B cell (primary cell): ENCODE results near the gene TNF. TPM values are rescaled to one million over a fixed set of nuclear protein-coding genes. Genes with fewer than 3 reads are reported as not detected.
A peak's percentile ranks its signal among the peaks of the same experiment; 100 is the strongest.

ENCODE experiments used
- ATAC-seq: fragments of 200-7000 bp; cut with Tn5 transposase; one replicate; pipeline ENCODE4 v1.10.0; 2021; ENCODE audit warnings: low read depth, mild to moderate bottlenecking, moderate number of reproducible peaks, moderate library complexity
- CTCF ChIA-PET: fragments of 350-600 bp; sonication (Branson Sonifier 250); formaldehyde crosslinking; loops from one replicate; lab custom pipeline; 2021; ENCODE audit warnings: antibody characterized with exemption, inconsistent platforms; lab: Charles Lee
- POLR2A ChIA-PET: fragments of 350-600 bp; sonication (Branson Sonifier 250); formaldehyde crosslinking; loops from one replicate; lab custom pipeline; 2021; ENCODE audit warnings: antibody characterized with exemption; lab: Charles Lee
- DNase-seq: peaks from one replicate; pipeline ENCODE4 v3.0.0; 2013
- H2AFZ ChIP-seq: 2 replicates; pipeline ENCODE4 v1.6.1; 2012; ENCODE audit warnings: mild to moderate bottlenecking, low read depth, low read length; ENCODE audit not compliant: insufficient read depth, poor library complexity, severe bottlenecking
- H3K27ac ChIP-seq, 2 donors: 1 replicate in 1 of 2; 2 replicates in 1 of 2; pipeline ENCODE4 v1.5.1; 2012 to 2013; ENCODE audit warnings: low read length in 2 of 2, mild to moderate bottlenecking in 2 of 2, moderate library complexity in 1 of 2
- H3K27me3 ChIP-seq, 4 experiments: fragments of 200-600 bp in 1 of 4; sonication (generic) in 1 of 4; replicated peaks in 1 of 4; 1 replicate in 2 of 4; 2 replicates in 2 of 4; pipeline versions ENCODE4 v1.6.1 to v1.7.0; 2013 to 2016; ENCODE audit warnings: low read length in 3 of 4, mild to moderate bottlenecking in 2 of 4, mixed read lengths in 1 of 4, moderate library complexity in 1 of 4; ENCODE audit not compliant: insufficient read depth in 4 of 4, control insufficient read depth in 3 of 4; ENCODE audit errors: control extremely low read depth in 1 of 4
- H3K36me3 ChIP-seq, 2 experiments: replicated peaks in 1 of 2; 1 replicate in 1 of 2; 2 replicates in 1 of 2; pipeline versions ENCODE4 v1.6.1 to v1.7.1; 2013; ENCODE audit warnings: low read length in 1 of 2; ENCODE audit not compliant: insufficient read depth in 2 of 2, control insufficient read depth in 1 of 2; ENCODE audit errors: control extremely low read depth in 1 of 2, extremely low read depth in 1 of 2
- H3K4me1 ChIP-seq, 2 donors: fragments of 200-600 bp in 1 of 2; sonication (generic) in 1 of 2; 1 replicate in 1 of 2; 2 replicates in 1 of 2; pipeline versions ENCODE4 v1.5.1 to v1.6.1; 2013 to 2017; ENCODE audit warnings: low read length in 2 of 2; ENCODE audit not compliant: control insufficient read depth in 2 of 2, insufficient read depth in 2 of 2
- H3K4me2 ChIP-seq: replicated peaks from 2 replicates; pipeline ENCODE3; 2012; ENCODE audit warnings: mild to moderate bottlenecking, low read depth, low read length; ENCODE audit not compliant: poor library complexity, severe bottlenecking
- H3K4me3 ChIP-seq, 5 experiments: fragments of 200-600 bp in 1 of 5; sonication (generic) in 1 of 5; 1 replicate in 3 of 5; 2 replicates in 2 of 5; pipeline versions ENCODE4 v1.5.1 to v1.7.0; 2011 to 2016; ENCODE audit warnings: low read length in 4 of 5, mild to moderate bottlenecking in 4 of 5, low read depth in 2 of 5, control low read depth in 1 of 5, moderate library complexity in 1 of 5; ENCODE audit not compliant: insufficient read depth in 1 of 5; ENCODE audit errors: control extremely low read depth in 1 of 5, extremely low read depth in 1 of 5
- H3K79me2 ChIP-seq: fragments of 200-600 bp; sonication (generic); one replicate; pipeline ENCODE4 v1.6.0; 2016; ENCODE audit warnings: low read length; ENCODE audit not compliant: control insufficient read depth, insufficient read depth
- H3K9ac ChIP-seq: fragments of 200-600 bp; sonication (generic); 2 replicates; pipeline ENCODE4 v1.6.1; 2017; ENCODE audit warnings: mild to moderate bottlenecking, low read length, moderate library complexity
- H3K9me3 ChIP-seq, 3 donors: one replicate each; pipeline versions ENCODE4 v1.6.1 to v1.7.1; 2013; ENCODE audit warnings: low read length in 2 of 3; ENCODE audit not compliant: control insufficient read depth in 2 of 3, insufficient read depth in 1 of 3; ENCODE audit errors: control extremely low read depth in 1 of 3
- H4K20me1 ChIP-seq: 2 replicates; pipeline ENCODE4 v1.6.0; 2012; ENCODE audit warnings: mild to moderate bottlenecking, low read length; ENCODE audit not compliant: insufficient read depth, control insufficient read depth, poor library complexity, severe bottlenecking
- H3K27ac Mint-ChIP-seq: one replicate; pipeline ENCODE4 v1.8.0; 2021; ENCODE audit warnings: mixed read lengths
- H3K27me3 Mint-ChIP-seq: one replicate; pipeline ENCODE4 v1.8.0; 2021; ENCODE audit warnings: mixed read lengths
- H3K4me1 Mint-ChIP-seq: one replicate; pipeline ENCODE4 v1.8.0; 2021; ENCODE audit warnings: mixed read lengths
- H3K4me3 Mint-ChIP-seq: one replicate; pipeline ENCODE4 v1.8.0; 2021; ENCODE audit warnings: mixed read lengths
- H3K9me3 Mint-ChIP-seq: one replicate; pipeline ENCODE4 v1.8.0; 2022; ENCODE audit warnings: mixed read lengths; ENCODE audit not compliant: insufficient read depth
- EZH2 ChIP-seq: IDR thresholded peaks from 2 replicates; pipeline ENCODE4 v1.6.1; 2012; ENCODE audit warnings: borderline replicate concordance, low read depth, mild to moderate bottlenecking, moderate library complexity, low read length; ENCODE audit not compliant: insufficient read depth, poor library complexity, severe bottlenecking
- WGBS: methylation state at CpG from one replicate; pipeline ENCODE4 v1.1.5; 2013; ENCODE audit warnings: missing lambda C conversion rate; ENCODE audit not compliant: insufficient coverage; 5-methylcytosine and 5-hydroxymethylcytosine counted together
- intact Hi-C: fragments of 100-400 bp; cut with micrococcal nuclease; formaldehyde crosslinking; loops from one replicate; pipeline ENCODE4 v1.10.0; 2022
- polyA plus RNA-seq: library from polyadenylated mRNA; depleted of rRNA; stranded (reverse); fragments of >200 nt; gene quantifications from 2 replicates; pipeline ENCODE4 v1.2.3, GENCODE V29; 2012
- total RNA-seq, 2 donors: library from RNA; stranded (reverse); fragments of 120-200 nt in 1 of 2; gene quantifications; 1 replicate in 1 of 2; 2 replicates in 1 of 2; pipeline versions ENCODE4 v1.2.3 to v1.2.4, GENCODE V29; 2013 to 2022
- TF ChIP-seq, protein P1 (sequence below): fragments of 200-600 bp; IDR thresholded peaks from one replicate; pipeline ENCODE4 v1.8.0; 2022; ENCODE audit warnings: antibody characterized with exemption, mild to moderate bottlenecking

TNF gene
- total and polyA plus RNA-seq, 2 donors (not counting 1 experiment from before 2014, with no cell fraction given) = 21.9 to 22.2 TPM

DNA sequence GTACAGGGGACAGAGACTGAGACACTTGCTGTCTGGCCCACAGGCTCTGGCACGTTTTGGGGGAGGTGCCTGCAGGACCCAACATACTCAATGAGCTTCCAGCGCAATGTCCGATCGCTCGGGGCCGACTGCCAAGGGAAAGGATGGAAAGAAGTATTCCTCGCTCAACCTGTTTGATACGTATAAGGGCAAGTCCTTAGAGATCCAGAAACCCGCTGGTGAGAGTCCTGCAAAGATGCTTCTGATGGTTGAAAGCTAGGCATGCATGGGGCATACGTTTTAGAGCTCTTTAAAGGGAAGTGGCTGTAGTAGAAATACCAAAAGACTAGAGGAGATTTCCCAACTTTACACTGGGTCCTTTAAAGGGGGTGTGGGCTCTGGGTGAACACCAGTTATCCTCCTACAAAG lies 47.3 kb downstream of the TNF start:
- H3K27ac ChIP-seq = no peak overlapping the region

DNA sequence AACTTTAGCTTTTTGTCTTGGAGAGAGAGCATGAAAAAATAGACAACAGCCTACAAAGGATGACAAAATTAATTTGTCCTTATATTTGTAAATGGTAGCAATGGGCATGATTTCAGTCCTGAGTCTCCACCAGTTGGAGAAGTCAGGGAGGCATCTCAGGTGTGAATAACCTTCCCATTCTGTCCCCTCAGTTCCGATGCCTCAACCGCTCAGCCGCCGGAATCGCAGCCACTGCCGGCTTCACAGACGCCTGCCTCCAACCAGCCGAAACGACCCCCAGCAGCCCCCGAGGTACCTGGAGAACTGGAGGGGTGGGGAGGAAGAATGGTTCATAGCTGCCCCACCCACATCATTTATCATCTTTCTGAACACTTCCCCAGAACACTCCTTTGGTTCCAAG lies 48.7 kb downstream of the TNF start:
- Histone ChIP-seq H3K4me1 (peaks cover 10 to 16% of the 10 kb centered on the region in 2 donors), H2AFZ (no peak overlapping the region), H4K20me1 (peaks cover 18% of the 10 kb centered on the region), H3K9ac (no peak overlapping the region), H3K9me3 (peaks cover 0 to 5% (median 0%) of the 10 kb centered on the region in 3 donors), H3K36me3 (peaks cover 7 to 64% of the 10 kb centered on the region in 2 experiments), H3K4me3 (no peak overlapping the region), H3K27me3 (no peaks in the 10 kb centered on the region), H3K27ac (no peak overlapping the region), H3K79me2 (peaks cover 21% of the 10 kb centered on the region), H3K4me2 (no peak overlapping the region)
- Mint-ChIP-seq H3K9me3 (no peaks in the 10 kb centered on the region), H3K27me3 (no peaks in the 10 kb centered on the region), H3K27ac (no peak overlapping the region), H3K4me1 (peaks cover 24% of the 10 kb centered on the region), H3K4me3 (no peak overlapping the region)
- ChIA-PET CTCF (interaction anchor here (0.6 to 1.5 kb wide), 3 partner anchors 7 to 14 kb away, joined by 3 to 5 read pairs (median 3); no protein-coding TSS in a partner anchor), POLR2A (interaction anchor here (1.4 kb wide), 1 partner anchor 44 kb away, joined by 3 read pairs; no protein-coding TSS in a partner anchor)
- DNase-seq (no peak), ATAC-seq (no peak)
- intact Hi-C loops = loop anchor here (5.0 kb wide), 3 partner anchors 183 to 333 kb away; partner anchors contain the start of genes EHMT2, LSM2, NELFE and SKIC2
- TF ChIP-seq EZH2 = no peak
- TF ChIP-seq, protein P1, sequence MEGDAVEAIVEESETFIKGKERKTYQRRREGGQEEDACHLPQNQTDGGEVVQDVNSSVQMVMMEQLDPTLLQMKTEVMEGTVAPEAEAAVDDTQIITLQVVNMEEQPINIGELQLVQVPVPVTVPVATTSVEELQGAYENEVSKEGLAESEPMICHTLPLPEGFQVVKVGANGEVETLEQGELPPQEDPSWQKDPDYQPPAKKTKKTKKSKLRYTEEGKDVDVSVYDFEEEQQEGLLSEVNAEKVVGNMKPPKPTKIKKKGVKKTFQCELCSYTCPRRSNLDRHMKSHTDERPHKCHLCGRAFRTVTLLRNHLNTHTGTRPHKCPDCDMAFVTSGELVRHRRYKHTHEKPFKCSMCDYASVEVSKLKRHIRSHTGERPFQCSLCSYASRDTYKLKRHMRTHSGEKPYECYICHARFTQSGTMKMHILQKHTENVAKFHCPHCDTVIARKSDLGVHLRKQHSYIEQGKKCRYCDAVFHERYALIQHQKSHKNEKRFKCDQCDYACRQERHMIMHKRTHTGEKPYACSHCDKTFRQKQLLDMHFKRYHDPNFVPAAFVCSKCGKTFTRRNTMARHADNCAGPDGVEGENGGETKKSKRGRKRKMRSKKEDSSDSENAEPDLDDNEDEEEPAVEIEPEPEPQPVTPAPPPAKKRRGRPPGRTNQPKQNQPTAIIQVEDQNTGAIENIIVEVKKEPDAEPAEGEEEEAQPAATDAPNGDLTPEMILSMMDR = no peak
- no CpG with 5 or more reads among the region's 10 CpGs for WGBS

More for the DNA sequence above, 47.3 kb downstream of the TNF start:
- peak overlapping the region; percentile 86 for H3K4me3 Mint-ChIP-seq
- H3K4me1 Mint-ChIP-seq = peaks cover 24% of the 10 kb centered on the region
- Histone ChIP-seq H3K27me3 (no peaks in the 10 kb centered on the region), H3K9ac (no peak overlapping the region), H3K4me2 (no peak overlapping the region), H3K4me1 (peaks cover 10 to 16% of the 10 kb centered on the region in 2 donors), H3K36me3 (peaks cover 7 to 53% of the 10 kb centered on the region in 2 experiments), H3K4me3 (no peak overlapping the region), H4K20me1 (peaks cover 10% of the 10 kb centered on the region), H3K9me3 (peaks cover 0 to 6% (median 0%) of the 10 kb centered on the region in 3 donors), H2AFZ (no peak overlapping the region), H3K79me2 (peaks cover 21% of the 10 kb centered on the region)
- ATAC-seq (no peak), DNase-seq (no peak)
- H3K27ac Mint-ChIP-seq = peak overlapping the region; percentile 12
- CTCF ChIA-PET = interaction anchor here (0.6 to 2.3 kb wide), 8 partner anchors 24 to 483 kb away, joined by 3 to 11 read pairs (median 4); partner anchors contain the start of genes BAG6 and DDX39B
- POLR2A ChIA-PET = interaction anchor here (0.6 to 1.2 kb wide), 7 partner anchors 13 to 237 kb away, joined by 3 to 12 read pairs (median 4); no protein-coding TSS in a partner anchor
- intact Hi-C loops = loop anchor here (5.0 kb wide), 3 partner anchors 185 to 335 kb away; partner anchors contain the start of genes EHMT2, LSM2, NELFE and SKIC2
- TF ChIP-seq, protein P1 = no peak
- no peak for TF ChIP-seq EZH2
- 92% methylated on average over 9 of the region's 10 CpGs for WGBS
- H3K27me3 Mint-ChIP-seq = no peaks in the 10 kb centered on the region
- H3K9me3 Mint-ChIP-seq = no peaks in the 10 kb centered on the region
